ENCODE measurements around the gene TRIM72. TPM values are rescaled to one million over a fixed set of nuclear protein-coding genes. Genes with fewer than 3 reads are reported as not detected.

TRIM72 gene
- total RNA-seq, 1 experiment from 2014 or later: 1.2 TPM

GRCh38 chr16:31196324-31197088 lies 17.4 kb upstream of the TRIM72 start:
- Histone ChIP-seq H3K4me2 (ENCODE audit: insufficient read depth, insufficient read length, low read length) (no peak overlapping the region), H3K9ac (ENCODE audit: extremely low read depth, insufficient read length, low read length) (no peak overlapping the region), H3K4me1 (ENCODE audit: insufficient read depth, low read length) (no peaks in the 10 kb centered on the region; the same call in 1 of the 2 replicates), H3K23ac (ENCODE audit: insufficient read length, low read depth, low read length) (no peak overlapping the region), H4K8ac (replicated peaks; ENCODE audit: insufficient read length, low read depth, low read length) (no peak overlapping the region), H3K27ac (ENCODE audit: insufficient read length, low read depth, low read length) (no peak overlapping the region), H3K14ac (ENCODE audit: insufficient read depth, low read length) (no peak overlapping the region), H2AK5ac (ENCODE audit: insufficient read length, low read length) (no peak overlapping the region), H3K79me1 (ENCODE audit: insufficient read depth, low read depth, low read length, poor library complexity, severe bottlenecking) (no peaks in the 10 kb centered on the region), H2BK12ac (ENCODE audit: insufficient read length, low read depth, low read length) (no peak overlapping the region), H2BK15ac (ENCODE audit: low read depth, low read length) (no peak overlapping the region), H4K20me1 (ENCODE audit: control insufficient read depth, insufficient read depth, insufficient read length) (no peaks in the 10 kb centered on the region), H3K4ac (ENCODE audit: low read depth, low read length) (no peak overlapping the region), H3K27me3 (ENCODE audit: insufficient read depth, low read length) (no peaks in the 10 kb centered on the region), H4K5ac (ENCODE audit: insufficient read length, low read depth, low read length) (no peak overlapping the region), H3T11ph (ENCODE audit: low read length) (no peak overlapping the region), H2BK5ac (ENCODE audit: insufficient read length, low read length) (no peak overlapping the region), H3K79me2 (ENCODE audit: insufficient read depth, low read length) (0 out of 2 replicates have a peak, but pooled peaks cover under 1% of the 10 kb centered on the region), H3K9me3 (ENCODE audit: control insufficient read depth, low read depth, low read length) (no peaks in the 10 kb centered on the region), H4K91ac (ENCODE audit: insufficient read length, low read depth, low read length) (no peak overlapping the region), H3K23me2 (ENCODE audit: insufficient read length, low read depth, low read length, poor library complexity, severe bottlenecking) (peaks cover under 1% of the 10 kb centered on the region), H3K56ac (ENCODE audit: insufficient read length, low read depth, low read length) (no peak overlapping the region), H2BK20ac (ENCODE audit: low read depth, low read length, poor library complexity, severe bottlenecking) (no peak overlapping the region), H2BK120ac (ENCODE audit: low read depth, low read length, poor library complexity, severe bottlenecking) (no peak overlapping the region), H2AFZ (ENCODE audit: low read length) (no peak overlapping the region), H3K18ac (ENCODE audit: insufficient read length, low read depth, low read length) (no peak overlapping the region)
- Mint-ChIP-seq H3K9me3 (no peaks in the 10 kb centered on the region; a peak in 1 of 5 replicates), H3K36me3 (ENCODE audit: insufficient read depth in 1 of 3, low read depth in 3 of 3) (peaks cover 40 to 76% (median 59%) of the 10 kb centered on the region in 3 experiments), H3K4me3 (no peak overlapping the region), H3K27me3 (ENCODE audit: low read depth) (no peaks in the 10 kb centered on the region; the same call in 1 of the 2 replicates), H3K27ac (peak overlapping the region in 2 of 3 experiments; percentile 57 to 91; a peak in 3 of 7 replicates), H3K4me1 (peaks cover 8 to 11% of the 10 kb centered on the region in 2 experiments)
- WGBS (ENCODE audit: extremely low coverage, insufficient read length, low lambda C conversion rate): no CpG with 5 or more reads among the region's 17 CpGs
- no peak for DNase-seq
- TF ChIP-seq CTCF (conservative IDR thresholded peaks at IDR 0.05): no peak
